H7 (cell line): ENCODE measurements around the gene UNC5C. TPM values are rescaled to one million over a fixed set of nuclear protein-coding genes. Genes with fewer than 3 reads are reported as not detected.

Source experiments
- DNase-seq: peaks from one replicate; pipeline ENCODE4 v3.0.0; 2012
- H3K27me3 ChIP-seq: 2 replicates; pipeline ENCODE4 v1.6.0; 2011; ENCODE audit warnings: mild to moderate bottlenecking, low read length; ENCODE audit not compliant: control insufficient read depth, insufficient read depth
- H3K36me3 ChIP-seq: replicated peaks from 2 replicates; pipeline ENCODE4 v1.5.1; 2011; ENCODE audit warnings: low read length; ENCODE audit not compliant: control insufficient read depth, insufficient read depth
- H3K4me3 ChIP-seq: 2 replicates; pipeline ENCODE4 v1.5.1; 2011; ENCODE audit warnings: low read depth, mild to moderate bottlenecking, control low read depth, low read length, moderate library complexity; ENCODE audit not compliant: insufficient read depth
- total RNA-seq: library from RNA; depleted of rRNA; stranded (reverse); fragments of >200 nt; shearing (Covaris generic); gene quantifications from 2 replicates; pipeline ENCODE4 v1.2.3, GENCODE V29; 2014; rRNA removed

The UNC5C gene
- 0.41 and 0.45 TPM in 2 replicates for total RNA-seq

- peak; percentile 68 for DNase-seq
- H3K36me3 ChIP-seq, result no peaks in the 10 kb centered on the region
- peaks cover 55% of the 10 kb centered on the region for H3K27me3 ChIP-seq
- peak within 1 kb of the TSS; percentile 72 for H3K4me3 ChIP-seq
These were observed at the start of gene UNC5C for GRCh38 chr4:95548738-95549245. TSS of gene UNC5C (minus strand) at chr4:95548973.

- Histone ChIP-seq H3K4me3 (no peak overlapping the region), H3K27me3 (no peaks in the 10 kb centered on the region), H3K36me3 (no peaks in the 10 kb centered on the region)
- DNase-seq, result no peak
These were observed 47.9 kb upstream of the UNC5C start for GRCh38 chr4:95596676-95597075.

- DNase-seq, result no peak
- no peaks in the 10 kb centered on the region for H3K27me3 ChIP-seq
- H3K4me3 ChIP-seq, result no peak overlapping the region
- H3K36me3 ChIP-seq, result no peaks in the 10 kb centered on the region
These were observed 45.9 kb upstream of the UNC5C start for GRCh38 chr4:95594629-95595028.

- no peaks in the 10 kb centered on the region for H3K36me3 ChIP-seq
- DNase-seq, result no peak
- no peak overlapping the region for H3K4me3 ChIP-seq
- H3K27me3 ChIP-seq, result no peaks in the 10 kb centered on the region
These were observed 45.2 kb upstream of the UNC5C start for GRCh38 chr4:95594013-95594412.

- no peaks in the 10 kb centered on the region for H3K27me3 ChIP-seq
- DNase-seq, result no peak
- no peak overlapping the region for H3K4me3 ChIP-seq
- H3K36me3 ChIP-seq, result no peaks in the 10 kb centered on the region
These were observed 42.5 kb upstream of the UNC5C start for GRCh38 chr4:95591278-95591677.

- no peak overlapping the region for H3K4me3 ChIP-seq
- H3K27me3 ChIP-seq, result no peaks in the 10 kb centered on the region
- H3K36me3 ChIP-seq, result no peaks in the 10 kb centered on the region
- no peak for DNase-seq
These were observed 41.8 kb upstream of the UNC5C start for GRCh38 chr4:95590615-95591014.

GRCh38 chr4:95585016-95585695 lies 36.4 kb upstream of the UNC5C start:
- Histone ChIP-seq H3K36me3 (no peaks in the 10 kb centered on the region), H3K4me3 (no peak overlapping the region), H3K27me3 (no peaks in the 10 kb centered on the region)
- no peak for DNase-seq

GRCh38 chr4:95580226-95580625 lies 31.5 kb upstream of the UNC5C start:
- H3K27me3 ChIP-seq, result no peaks in the 10 kb centered on the region
- no peak overlapping the region for H3K4me3 ChIP-seq
- H3K36me3 ChIP-seq, result no peaks in the 10 kb centered on the region
- no peak for DNase-seq

GRCh38 chr4:95572304-95572991 lies 23.7 kb upstream of the UNC5C start:
- Histone ChIP-seq H3K4me3 (no peak overlapping the region), H3K36me3 (no peaks in the 10 kb centered on the region), H3K27me3 (no peaks in the 10 kb centered on the region)
- no peak for DNase-seq

- Histone ChIP-seq H3K4me3 (no peak overlapping the region), H3K36me3 (no peaks in the 10 kb centered on the region), H3K27me3 (no peaks in the 10 kb centered on the region)
- no peak for DNase-seq
These were observed 22.8 kb upstream of the UNC5C start for GRCh38 chr4:95571577-95571976.

- no peaks in the 10 kb centered on the region for H3K27me3 ChIP-seq
- no peaks in the 10 kb centered on the region for H3K36me3 ChIP-seq
- DNase-seq, result no peak
- no peak overlapping the region for H3K4me3 ChIP-seq
These were observed 15.0 kb upstream of the UNC5C start for GRCh38 chr4:95563638-95564337.

GRCh38 chr4:95560774-95561173 lies 12.0 kb upstream of the UNC5C start:
- DNase-seq, result no peak
- no peak overlapping the region for H3K4me3 ChIP-seq
- H3K36me3 ChIP-seq, result no peaks in the 10 kb centered on the region
- no peaks in the 10 kb centered on the region for H3K27me3 ChIP-seq

GRCh38 chr4:95556207-95556859 lies 7.6 kb upstream of the UNC5C start:
- Histone ChIP-seq H3K36me3 (no peaks in the 10 kb centered on the region), H3K27me3 (no peaks in the 10 kb centered on the region), H3K4me3 (no peak overlapping the region)
- DNase-seq, result no peak

- Histone ChIP-seq H3K4me3 (no peak overlapping the region), H3K36me3 (no peaks in the 10 kb centered on the region), H3K27me3 (peaks cover 27% of the 10 kb centered on the region)
- no peak for DNase-seq
These were observed 4.3 kb upstream of the UNC5C start for GRCh38 chr4:95552942-95553550.
